HG03354 (cell line): Measurements from ENCODE around the gene L1CAM.
A peak's percentile ranks its signal among the peaks of the same experiment; 100 is the strongest.

ENCODE experiments used
- ATAC-seq: cut with Tn5 transposase; IDR thresholded peaks from one replicate; pipeline ENCODE4 v1.9.1; 2021; ENCODE audit warnings: mild to moderate bottlenecking; ENCODE audit not compliant: unreplicated experiment, poor library complexity, severe bottlenecking

Gene L1CAM, protein sequence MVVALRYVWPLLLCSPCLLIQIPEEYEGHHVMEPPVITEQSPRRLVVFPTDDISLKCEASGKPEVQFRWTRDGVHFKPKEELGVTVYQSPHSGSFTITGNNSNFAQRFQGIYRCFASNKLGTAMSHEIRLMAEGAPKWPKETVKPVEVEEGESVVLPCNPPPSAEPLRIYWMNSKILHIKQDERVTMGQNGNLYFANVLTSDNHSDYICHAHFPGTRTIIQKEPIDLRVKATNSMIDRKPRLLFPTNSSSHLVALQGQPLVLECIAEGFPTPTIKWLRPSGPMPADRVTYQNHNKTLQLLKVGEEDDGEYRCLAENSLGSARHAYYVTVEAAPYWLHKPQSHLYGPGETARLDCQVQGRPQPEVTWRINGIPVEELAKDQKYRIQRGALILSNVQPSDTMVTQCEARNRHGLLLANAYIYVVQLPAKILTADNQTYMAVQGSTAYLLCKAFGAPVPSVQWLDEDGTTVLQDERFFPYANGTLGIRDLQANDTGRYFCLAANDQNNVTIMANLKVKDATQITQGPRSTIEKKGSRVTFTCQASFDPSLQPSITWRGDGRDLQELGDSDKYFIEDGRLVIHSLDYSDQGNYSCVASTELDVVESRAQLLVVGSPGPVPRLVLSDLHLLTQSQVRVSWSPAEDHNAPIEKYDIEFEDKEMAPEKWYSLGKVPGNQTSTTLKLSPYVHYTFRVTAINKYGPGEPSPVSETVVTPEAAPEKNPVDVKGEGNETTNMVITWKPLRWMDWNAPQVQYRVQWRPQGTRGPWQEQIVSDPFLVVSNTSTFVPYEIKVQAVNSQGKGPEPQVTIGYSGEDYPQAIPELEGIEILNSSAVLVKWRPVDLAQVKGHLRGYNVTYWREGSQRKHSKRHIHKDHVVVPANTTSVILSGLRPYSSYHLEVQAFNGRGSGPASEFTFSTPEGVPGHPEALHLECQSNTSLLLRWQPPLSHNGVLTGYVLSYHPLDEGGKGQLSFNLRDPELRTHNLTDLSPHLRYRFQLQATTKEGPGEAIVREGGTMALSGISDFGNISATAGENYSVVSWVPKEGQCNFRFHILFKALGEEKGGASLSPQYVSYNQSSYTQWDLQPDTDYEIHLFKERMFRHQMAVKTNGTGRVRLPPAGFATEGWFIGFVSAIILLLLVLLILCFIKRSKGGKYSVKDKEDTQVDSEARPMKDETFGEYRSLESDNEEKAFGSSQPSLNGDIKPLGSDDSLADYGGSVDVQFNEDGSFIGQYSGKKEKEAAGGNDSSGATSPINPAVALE

DNA sequence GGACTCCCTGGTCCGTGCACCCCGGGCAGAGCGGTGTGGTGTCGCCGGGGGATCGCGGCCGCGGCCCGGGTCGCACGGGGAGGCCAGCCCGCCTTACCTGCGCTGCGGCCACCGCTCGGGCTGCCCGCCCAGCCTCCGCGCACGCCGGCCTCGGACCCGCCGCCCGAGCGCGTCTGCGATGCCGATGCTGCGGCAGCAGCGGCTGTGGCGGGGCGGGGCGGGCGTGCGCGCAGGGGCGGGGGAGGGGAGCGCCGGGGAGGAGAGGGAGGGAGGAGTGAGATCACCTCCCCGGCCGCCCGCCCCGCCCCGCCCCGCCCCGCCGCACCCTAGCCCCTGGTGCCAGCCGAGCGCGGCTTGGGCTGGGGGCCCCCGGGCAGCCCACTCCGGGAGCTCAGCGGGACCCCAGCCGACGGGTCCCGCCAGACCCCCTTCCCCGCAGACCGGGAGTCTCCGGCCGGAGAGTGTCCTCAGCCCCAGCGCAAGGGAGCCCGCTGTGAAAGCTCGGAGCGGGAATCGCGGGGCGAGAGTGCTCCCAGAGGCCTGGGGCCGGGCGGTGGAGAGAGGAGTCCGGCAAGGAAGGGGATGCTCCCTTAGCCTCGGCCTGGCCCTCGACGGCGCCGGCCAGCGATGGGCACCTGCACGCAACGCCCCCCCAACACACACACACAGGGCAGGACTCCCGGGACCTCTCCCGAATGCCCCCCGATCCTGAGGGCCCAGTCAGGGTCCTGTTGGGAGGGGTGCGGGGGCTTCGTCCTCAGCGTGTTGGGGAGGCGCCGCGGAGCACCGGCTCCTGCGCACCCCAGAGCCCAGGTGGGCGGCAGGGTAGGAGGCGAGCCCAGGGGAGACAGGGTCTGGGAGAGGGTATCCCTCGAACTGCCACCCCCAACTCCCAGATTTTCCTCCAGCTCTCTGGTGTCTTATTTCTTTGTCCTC, at the start of gene L1CAM:
L1CAM (minus strand) TSS at position 206 of the 936 bp plus-strand sequence. CDS start 10,337 bp downstream, outside the sequence.
- no peak for ATAC-seq

DNA sequence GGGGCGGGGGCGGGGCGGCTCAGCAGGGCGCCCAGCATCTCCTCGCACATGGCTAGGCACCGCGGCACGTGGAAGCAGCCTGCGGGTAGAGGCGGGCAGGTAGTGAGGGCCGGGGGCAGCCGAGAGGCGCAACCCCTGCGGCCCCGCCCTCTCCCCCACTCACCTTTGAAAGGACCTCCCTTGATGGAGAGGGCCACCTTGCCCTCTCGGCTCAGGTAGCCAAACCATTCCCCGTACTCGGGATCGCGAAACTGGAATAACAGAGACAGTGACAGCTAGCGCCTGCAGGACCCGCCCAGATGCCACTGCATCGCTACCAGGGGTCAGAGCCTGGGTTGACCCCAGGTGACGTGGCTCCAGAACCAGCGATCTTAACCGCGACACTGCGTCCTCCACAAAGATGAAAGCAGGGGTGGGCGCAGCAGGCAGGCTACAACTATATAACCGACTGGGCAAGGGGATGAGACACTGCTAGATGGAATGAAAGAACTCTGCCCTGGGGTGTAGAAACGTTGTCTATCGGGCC, 49.4 kb upstream of the L1CAM start:
- ATAC-seq = peak; percentile 10

DNA sequence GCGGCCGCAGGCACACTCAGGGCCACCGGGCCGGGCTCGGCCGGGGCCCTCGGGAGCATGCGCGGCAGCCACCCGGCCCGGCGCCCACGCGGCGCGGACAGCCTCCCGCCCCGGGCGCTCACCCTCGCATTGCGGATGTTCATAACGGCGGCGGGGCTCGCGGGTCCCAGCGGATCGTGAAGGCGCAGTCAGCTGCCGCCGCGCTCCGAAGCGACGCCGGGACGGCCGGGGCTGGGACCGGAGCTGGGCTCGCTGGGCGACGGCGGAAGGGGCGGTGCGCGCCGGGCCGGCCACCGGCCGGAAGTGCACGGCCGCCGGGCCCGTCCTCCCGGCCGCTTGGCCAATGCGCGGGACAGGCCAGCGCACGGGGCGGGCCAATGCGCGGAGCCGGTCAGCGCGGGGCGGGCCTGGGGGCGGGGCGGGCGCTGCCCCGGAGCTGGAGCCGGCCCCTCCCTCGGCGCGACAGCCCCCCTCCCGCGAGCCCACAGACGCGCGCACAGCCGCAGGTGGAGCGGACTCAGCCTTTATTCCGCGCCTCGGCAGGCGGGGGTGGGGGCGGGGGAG, 48.9 kb upstream of the L1CAM start, which contains the start of gene NAA10:
NAA10 (minus strand) TSS at position 276 of the 564 bp plus-strand sequence; CDS start at position 143, 133 bp downstream.
- ATAC-seq = peak; percentile 94

DNA sequence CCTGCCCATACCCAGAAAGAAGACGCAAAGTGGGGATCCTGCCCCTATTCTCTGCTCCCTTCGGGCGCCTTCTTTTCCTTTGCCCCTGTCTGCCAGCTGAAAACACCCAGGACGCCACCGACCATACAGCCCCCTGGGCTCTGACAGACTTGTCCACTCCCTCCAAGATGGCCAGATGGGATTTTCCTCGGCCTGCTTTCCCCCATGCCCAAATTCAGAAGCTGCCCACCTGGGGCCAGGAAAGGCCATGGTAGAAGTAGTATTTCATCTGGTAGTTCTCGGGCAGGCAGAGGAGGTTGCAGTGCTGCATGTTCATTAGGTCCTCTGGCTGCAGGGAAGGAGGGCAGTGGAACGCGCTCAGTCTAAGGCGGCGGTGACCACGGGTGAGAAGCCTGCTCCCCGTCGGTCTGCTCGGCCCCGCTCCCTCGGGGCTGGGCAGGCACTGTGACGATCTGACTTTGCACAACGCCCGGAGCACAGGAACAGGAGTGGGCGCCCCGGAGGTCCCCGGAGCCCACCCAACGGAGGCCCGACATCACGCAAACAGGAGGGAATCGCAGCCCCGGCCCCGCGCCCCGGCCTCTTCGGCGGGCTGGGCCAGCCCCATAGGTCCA, 48.3 kb upstream of the L1CAM start:
- peak; percentile 34 for ATAC-seq

DNA sequence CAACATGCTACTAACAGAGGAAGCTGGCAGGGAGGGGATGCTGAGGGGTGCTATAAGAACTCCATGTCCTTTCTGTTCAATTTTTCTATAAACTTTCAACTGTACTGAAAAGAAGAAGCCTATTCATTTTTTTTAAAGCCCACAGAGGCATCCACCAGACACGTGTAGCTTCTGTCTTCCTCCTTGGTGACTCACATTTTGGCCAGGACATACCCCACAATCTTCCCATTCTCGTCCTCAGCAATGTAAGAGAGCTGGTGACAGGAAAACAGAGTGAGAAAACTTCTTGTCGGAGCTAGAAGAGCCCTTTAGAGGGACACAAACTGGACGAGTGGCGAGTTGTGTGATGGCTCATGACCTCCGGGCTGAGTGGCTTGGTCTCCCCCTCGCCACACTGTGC, 47.8 kb upstream of the L1CAM start:
- ATAC-seq = no peak

DNA sequence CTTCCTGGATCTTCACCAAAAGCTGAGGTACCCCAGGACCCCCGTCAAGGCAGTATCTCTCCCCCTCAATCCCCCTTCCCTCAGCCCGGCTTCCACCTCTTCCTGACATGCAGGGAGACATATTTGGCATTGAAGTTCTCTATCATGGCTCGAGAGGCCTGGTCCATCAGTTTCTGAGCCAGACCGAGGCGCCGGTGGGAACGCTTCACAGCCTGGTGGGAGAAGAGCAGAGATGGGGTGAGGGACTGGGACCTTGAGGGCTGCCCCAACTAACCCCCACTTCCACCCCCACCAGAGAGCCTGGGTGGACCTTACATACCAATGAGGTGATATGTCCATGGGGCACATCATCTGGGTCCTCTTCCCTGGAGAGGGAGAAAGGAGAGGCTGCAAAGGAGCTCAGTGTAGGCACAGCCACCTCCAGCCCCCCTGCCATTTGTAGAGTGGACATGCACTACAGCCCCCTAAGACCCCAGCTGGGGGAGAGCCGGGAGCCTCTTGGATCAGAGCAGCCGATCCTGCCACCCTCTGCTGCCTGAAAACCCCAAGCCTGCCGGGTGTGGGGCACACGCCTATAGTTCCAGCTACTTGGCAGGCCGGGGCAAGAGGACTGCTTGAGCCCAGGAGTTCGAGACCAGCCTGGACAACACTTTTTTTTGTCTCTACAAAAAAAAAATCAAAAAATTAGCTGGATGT, 46.4 kb upstream of the L1CAM start:
- ATAC-seq = no peak

DNA sequence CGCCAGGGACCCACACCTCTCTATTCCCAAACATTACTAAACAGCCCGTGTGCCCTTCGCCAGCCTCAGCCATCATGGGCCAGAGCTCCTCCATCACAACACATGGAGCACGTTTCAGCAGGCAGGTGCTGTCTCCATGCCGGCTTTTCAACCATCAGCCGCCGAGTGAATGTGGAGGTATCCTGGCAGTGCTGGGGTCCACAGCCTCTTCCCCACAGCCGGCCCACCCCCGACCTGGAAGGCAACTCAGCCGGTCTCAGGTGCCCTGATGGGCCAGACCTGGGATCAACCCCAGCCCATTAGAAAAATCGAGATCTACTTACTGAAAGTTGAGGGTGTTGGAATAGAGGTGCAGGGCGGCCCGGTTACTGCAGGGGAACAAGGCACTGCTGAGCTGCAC, 45.8 kb upstream of the L1CAM start:
- no peak for ATAC-seq

DNA sequence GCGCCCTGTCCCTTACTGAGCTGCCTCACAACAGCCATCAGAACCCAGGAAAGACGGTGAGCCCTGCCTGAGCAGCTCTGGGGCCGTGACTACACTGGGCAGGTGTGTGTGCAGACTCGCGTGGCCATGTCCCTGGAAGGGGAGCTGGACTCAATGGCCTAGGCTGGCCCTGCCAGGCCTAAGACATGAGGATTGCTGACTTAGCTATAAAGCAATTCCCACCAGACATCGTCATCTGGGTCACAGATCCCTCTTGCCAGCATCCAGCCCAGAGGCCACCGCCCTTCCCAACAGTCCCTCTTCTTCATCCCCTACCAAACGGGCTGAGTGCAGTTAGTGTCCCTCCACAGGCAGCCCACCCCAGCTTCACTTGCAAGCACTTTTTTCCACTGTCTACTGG, 45.2 kb upstream of the L1CAM start:
- ATAC-seq = no peak

DNA sequence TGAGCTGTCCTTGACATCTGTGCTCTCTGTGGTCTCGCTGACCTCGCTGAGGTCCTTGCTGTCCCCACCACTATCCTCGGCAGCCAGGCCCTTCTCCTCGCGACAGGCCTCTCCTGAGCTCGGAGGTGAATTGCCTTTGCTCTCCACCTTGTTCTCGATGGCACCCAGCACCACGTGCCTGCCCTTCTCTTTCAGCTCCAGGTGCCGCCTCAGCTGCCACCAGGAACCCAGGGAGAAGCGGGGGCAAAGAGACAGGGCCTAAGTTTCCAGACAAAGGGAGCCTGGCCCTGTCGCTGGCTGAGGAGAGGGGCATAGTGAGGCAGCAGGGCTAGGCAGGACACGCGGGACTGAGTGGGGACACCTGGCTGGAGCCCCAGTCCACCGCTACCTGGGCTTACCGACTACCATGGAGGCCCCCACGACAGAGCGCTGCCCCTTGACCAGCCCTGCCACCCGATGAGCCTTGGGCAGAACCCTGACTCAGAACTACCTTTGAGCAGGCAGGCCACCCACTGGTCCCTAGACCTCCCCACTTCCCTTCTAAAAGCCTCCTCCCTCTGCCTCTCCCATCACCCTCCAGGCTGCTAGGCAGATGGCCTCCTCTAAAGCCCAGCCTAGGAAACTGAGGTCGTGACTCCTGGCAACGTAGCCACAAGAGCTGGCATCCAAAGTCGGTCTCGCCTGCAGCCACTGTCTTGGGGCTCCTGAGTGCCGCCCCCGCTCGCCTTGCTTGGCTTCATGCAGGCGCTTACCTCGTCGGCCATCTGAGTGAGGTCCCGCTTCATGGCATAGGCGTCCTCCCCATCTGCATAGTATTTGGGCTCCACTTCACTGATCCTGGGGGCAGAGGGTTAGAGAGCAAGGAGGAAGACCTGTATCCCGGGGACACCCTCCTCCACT, 44.3 kb upstream of the L1CAM start:
- ATAC-seq = no peak

DNA sequence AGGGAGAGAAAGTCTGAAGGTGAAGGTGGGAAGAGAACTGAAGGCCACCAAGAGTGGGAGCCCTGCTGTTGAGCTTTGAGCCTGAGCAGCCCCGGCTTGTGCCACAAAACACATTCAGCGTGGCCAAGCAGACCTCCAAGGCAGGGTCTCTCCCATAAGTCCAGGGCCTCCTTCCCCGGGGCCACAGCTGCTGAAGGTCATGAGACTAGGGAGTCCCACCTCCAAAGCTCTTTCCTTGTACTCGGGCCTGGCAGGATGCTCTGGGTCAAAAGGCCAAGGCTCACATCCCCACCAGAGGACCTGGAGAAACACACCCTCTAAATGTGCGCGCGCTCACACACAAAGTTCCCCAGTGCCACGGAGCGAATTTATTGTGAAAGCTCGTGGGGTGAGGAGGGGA, 43.6 kb upstream of the L1CAM start:
- ATAC-seq = no peak

DNA sequence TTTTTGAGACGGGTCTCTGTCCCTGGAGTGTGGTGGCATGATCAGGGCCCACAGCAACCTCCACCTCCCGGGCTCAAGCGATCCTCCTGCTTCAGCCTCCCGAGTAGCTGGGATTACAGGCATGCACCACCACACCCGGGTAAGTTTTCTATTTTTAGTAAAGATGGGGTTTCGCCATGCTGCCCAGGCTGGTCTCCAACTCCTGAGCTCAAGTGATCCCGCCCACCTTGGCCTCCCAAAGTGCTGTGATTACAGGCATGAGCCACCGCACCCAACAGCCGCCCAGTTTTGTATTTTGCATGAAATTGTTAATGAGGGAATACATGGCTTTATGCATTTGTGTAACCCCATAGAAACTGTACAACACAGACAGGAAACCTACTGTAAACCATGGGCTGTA, 42.9 kb upstream of the L1CAM start:
- ATAC-seq = no peak

DNA sequence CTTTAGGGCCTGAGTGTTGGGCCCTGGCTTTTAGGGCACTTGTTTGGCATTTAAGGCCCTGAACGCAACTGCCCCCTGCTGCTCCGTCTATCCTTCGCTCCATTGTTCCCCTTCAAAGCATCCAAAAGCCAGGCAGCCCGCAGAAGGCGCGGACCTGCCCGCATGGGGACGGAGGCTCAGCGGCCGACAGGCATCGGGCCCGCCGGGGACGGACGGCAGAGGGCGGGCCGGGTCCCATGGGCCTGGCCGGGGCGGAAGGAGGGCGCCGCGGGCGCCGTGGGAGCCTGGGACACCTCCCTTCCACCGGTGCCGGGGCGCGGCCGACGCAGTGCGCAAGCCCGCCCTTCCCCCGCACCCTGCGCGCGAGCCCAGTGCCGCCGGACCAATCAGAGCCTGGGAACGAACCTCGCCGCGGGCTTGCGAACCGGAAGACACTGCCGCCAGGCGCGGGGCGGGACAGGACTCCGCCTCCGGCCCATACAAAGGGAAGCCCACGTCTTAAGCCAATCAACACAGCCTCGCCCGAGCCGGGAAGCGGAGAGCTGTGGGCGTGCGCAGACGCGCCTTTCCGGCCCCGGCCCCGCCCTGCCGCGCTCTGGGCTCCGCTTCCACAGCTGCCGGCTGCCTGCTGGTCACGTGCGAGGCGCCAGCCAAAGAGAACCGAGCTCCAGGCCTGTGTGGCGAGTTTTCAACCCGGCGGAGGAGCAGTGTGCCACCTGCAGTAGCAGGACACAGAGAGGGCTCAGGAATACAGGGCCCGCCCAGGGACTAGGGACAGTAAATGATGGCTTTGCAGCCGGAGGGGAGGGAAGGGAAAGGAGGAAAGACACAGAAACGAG, 42.2 kb upstream of the L1CAM start:
- peak; percentile 82 for ATAC-seq

DNA sequence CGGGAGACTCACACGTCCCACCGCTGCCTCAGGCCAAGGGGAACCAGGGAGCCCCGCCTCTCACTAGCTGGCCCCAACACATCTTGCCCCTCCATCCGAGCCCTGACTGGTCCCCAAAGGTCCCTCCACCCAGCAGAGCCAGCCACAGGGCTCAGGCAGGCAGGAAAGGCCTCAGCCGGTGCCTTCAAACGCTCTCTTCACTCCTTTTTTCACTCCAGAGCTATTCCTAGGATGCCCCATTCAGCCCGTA, 41.6 kb upstream of the L1CAM start:
- peak; percentile 0 for ATAC-seq

DNA sequence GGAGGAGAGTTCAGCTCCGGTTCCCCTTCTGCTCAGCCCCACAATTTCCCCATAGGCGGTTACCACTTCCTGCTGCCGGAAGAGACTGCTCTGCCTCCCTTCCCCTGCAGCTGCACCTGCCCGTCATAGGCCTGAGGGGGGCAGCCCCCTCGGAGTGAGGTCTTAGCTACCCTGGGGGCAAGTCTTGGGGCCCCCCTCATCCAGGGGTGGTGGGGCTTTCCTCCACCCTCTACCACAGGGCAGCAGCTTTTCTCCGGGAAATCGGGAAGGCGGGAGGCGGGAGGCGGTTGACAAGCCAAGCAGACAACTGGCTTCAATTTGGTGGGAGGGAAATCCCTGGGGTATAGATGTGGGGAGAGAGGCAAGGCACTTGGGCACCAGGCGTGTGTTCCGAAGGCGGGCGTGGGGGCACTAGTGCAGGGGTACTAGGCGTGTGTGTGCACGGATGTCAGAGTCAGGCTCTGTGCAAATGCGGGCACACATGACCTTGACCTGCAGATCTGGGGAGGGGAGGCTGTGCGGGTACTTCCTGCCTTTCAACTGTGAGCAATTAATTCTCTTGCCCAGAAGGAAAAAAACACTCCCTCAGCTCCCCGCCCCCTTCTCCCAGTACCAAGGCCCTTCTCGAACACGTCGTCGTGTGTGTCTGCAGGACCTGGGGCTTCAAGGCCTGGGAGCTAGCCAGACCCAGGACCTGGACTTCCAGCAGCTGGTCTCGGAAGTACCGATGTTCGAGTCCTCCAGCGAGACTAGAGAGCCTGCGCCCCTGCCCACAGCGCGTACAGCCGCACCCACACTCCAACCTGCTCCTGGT, 41.1 kb upstream of the L1CAM start:
- peak; percentile 55 for ATAC-seq

DNA sequence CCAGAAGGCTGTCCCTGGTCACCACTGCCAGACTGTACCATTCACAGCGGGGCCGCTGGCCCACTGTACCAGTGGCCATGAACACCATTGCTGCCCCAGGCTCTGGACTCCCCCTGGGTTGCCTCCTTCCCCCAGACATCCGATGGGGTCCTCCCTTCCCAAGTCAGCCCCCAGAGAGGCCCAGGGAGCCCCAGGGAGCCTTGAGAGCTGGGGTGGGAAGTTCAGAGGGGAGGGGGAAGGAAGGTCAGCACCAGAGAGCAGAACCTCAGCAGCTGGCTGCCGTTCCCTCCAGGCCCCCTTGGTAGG, 40.5 kb upstream of the L1CAM start:
- ATAC-seq = peak; percentile 0
